GM23338 (cell line): Measurements from ENCODE around the gene ZNF143. TPM values are rescaled to one million over a fixed set of nuclear protein-coding genes. Genes with fewer than 3 reads are reported as not detected.
"Not testable (repeated sequence)": the region's sequence is repeated elsewhere in the genome, so short reads cannot be mapped to it uniquely, and the experiment has no call there.

Experiments used
- ATAC-seq: fragments of 200-7000 bp; cut with Tn5 transposase; 3 replicates; pipeline ENCODE4 v1.9.1; 2020
- DNase-seq: peaks from one replicate; pipeline ENCODE4 v3.0.0-alpha.2; 2015; ENCODE audit warnings: low spot score
- H2AFZ ChIP-seq: fragments of 200-600 bp; sonication (generic); 2 replicates; pipeline ENCODE4 v1.8.0; 2016; ENCODE audit warnings: antibody characterized with exemption, mild to moderate bottlenecking, moderate library complexity
- H3F3A ChIP-seq: fragments of 200-600 bp; sonication (generic); replicated peaks from 2 replicates; pipeline ENCODE4 v1.8.0; 2017; ENCODE audit warnings: antibody characterized with exemption, mixed run types, low read depth
- H3K27ac ChIP-seq: fragments of 200-600 bp; sonication (generic); 2 replicates; pipeline ENCODE4 v1.6.1; 2016; ENCODE audit warnings: low read depth
- H3K27me3 ChIP-seq: fragments of 200-600 bp; sonication (generic); 2 replicates; pipeline ENCODE4 v1.8.0; 2016; ENCODE audit warnings: mild to moderate bottlenecking, mixed run types, moderate library complexity; ENCODE audit not compliant: insufficient read depth
- H3K36me3 ChIP-seq: fragments of 200-600 bp; sonication (generic); 2 replicates; pipeline ENCODE4 v1.8.0; 2016; ENCODE audit warnings: mild to moderate bottlenecking; ENCODE audit not compliant: insufficient read depth
- H3K4me1 ChIP-seq: fragments of 200-600 bp; sonication (generic); 2 replicates; pipeline ENCODE4 v1.8.0; 2016; ENCODE audit warnings: mild to moderate bottlenecking, moderate library complexity; ENCODE audit not compliant: insufficient read depth
- H3K4me2 ChIP-seq: fragments of 200-600 bp; sonication (generic); 2 replicates; pipeline ENCODE4 v1.7.1; 2017; ENCODE audit warnings: mixed run types
- H3K4me3 ChIP-seq: fragments of 200-600 bp; sonication (generic); 2 replicates; pipeline ENCODE4 v1.6.1; 2016; ENCODE audit warnings: mixed run types
- H3K79me2 ChIP-seq: fragments of 200-600 bp; sonication (generic); replicated peaks from 2 replicates; pipeline ENCODE4 v1.8.0; 2017; ENCODE audit warnings: mild to moderate bottlenecking; ENCODE audit not compliant: insufficient read depth
- H3K9me2 ChIP-seq: fragments of 200-600 bp; sonication (generic); 2 replicates; pipeline ENCODE4 v1.8.0; 2017; ENCODE audit not compliant: insufficient read depth
- H4K20me1 ChIP-seq: fragments of 200-600 bp; sonication (generic); replicated peaks from 2 replicates; pipeline ENCODE4 v1.8.0; 2017; ENCODE audit warnings: mild to moderate bottlenecking; ENCODE audit not compliant: insufficient read depth
- H3K27ac Mint-ChIP-seq: 2 replicates; pipeline ENCODE4 v1.8.0; 2020; ENCODE audit warnings: inconsistent platforms, mild to moderate bottlenecking, moderate library complexity, mixed read lengths
- H3K27me3 Mint-ChIP-seq: 3 replicates; pipeline ENCODE4 v1.8.0; 2022; ENCODE audit warnings: low read depth, mild to moderate bottlenecking, moderate library complexity, mixed read lengths, inconsistent platforms; ENCODE audit not compliant: insufficient read depth, poor library complexity
- H3K36me3 Mint-ChIP-seq: 3 replicates; pipeline ENCODE4 v1.8.0; 2021; ENCODE audit warnings: low read depth, mild to moderate bottlenecking, inconsistent platforms, moderate library complexity, mixed read lengths
- H3K4me1 Mint-ChIP-seq: 3 replicates; pipeline ENCODE4 v1.8.0; 2020; ENCODE audit warnings: mild to moderate bottlenecking, inconsistent platforms, mixed read lengths
- H3K4me3 Mint-ChIP-seq: 3 replicates; pipeline ENCODE4 v1.8.0; 2021; ENCODE audit warnings: moderate library complexity, mild to moderate bottlenecking, inconsistent platforms, mixed read lengths
- H3K9me3 Mint-ChIP-seq: 3 replicates; pipeline ENCODE4 v1.8.0; 2020; ENCODE audit warnings: moderate library complexity, mild to moderate bottlenecking, inconsistent platforms, mixed read lengths
- CREB1 ChIP-seq: fragments of 250-450 bp; sonication (Bioruptor Pico); IDR thresholded peaks from 2 replicates; pipeline ENCODE4 v1.5.0; 2020; ENCODE audit warnings: low read depth, mild to moderate bottlenecking, moderate library complexity
- ETS1 ChIP-seq: IDR thresholded peaks from 2 replicates; pipeline ENCODE4 v1.6.1; 2016; ENCODE audit warnings: antibody characterized with exemption
- EZH2 ChIP-seq: fragments of 200-600 bp; sonication (generic); IDR thresholded peaks from one replicate; pipeline ENCODE4 v1.8.0; 2017; ENCODE audit warnings: antibody characterized with exemption, mild to moderate bottlenecking, low read depth; ENCODE audit not compliant: unreplicated experiment
- NANOG ChIP-seq: IDR thresholded peaks from 2 replicates; pipeline ENCODE4 v1.6.1; 2016; ENCODE audit warnings: antibody characterized with exemption, borderline replicate concordance
- POLR2AphosphoS5 ChIP-seq: IDR thresholded peaks from 2 replicates; pipeline ENCODE4 v1.6.1; 2016; ENCODE audit warnings: antibody characterized with exemption, low read depth
- STAT1 ChIP-seq: IDR thresholded peaks from one replicate; pipeline ENCODE4 v1.6.1; 2016; ENCODE audit warnings: antibody characterized with exemption; ENCODE audit not compliant: unreplicated experiment
- ZNF331 ChIP-seq: fragments of 250-450 bp; sonication (Bioruptor Pico); IDR thresholded peaks from 2 replicates; pipeline ENCODE4 v1.5.0; 2020; ENCODE audit warnings: low read depth, mild to moderate bottlenecking, moderate library complexity
- ZNF462 ChIP-seq: fragments of 250-450 bp; sonication (Bioruptor Pico); IDR thresholded peaks from 2 replicates; pipeline ENCODE4 v1.5.0; 2020; ENCODE audit warnings: mild to moderate bottlenecking, moderate library complexity
- polyA plus RNA-seq: library from polyadenylated mRNA; unstranded; fragments of >200 nt; fragmentation: Nextera tagmentation; extraction: Ambion mirVana; gene quantifications from 2 replicates; pipeline ENCODE4 v1.2.1, GENCODE V29; 2016
- total RNA-seq: library from RNA; depleted of rRNA; stranded (reverse); fragments of >200 nt; shearing (Covaris generic); gene quantifications from 2 replicates; pipeline ENCODE4 v1.2.3, GENCODE V29; 2014

Gene ZNF143
- total and polyA plus RNA-seq, 2 experiments from 2014 or later = 33.5 to 44.2 TPM

- H3K27ac ChIP-seq = no peak overlapping the region
- TF ChIP-seq EZH2 (no peak), ETS1 (no peak), CREB1 (CRISPR knock-in tag) (no peak), STAT1 (no peak), ZNF462 (no peak), ZNF331 (CRISPR knock-in tag) (no peak), POLR2AphosphoS5 (no peak), NANOG (no peak)
- H2AFZ ChIP-seq = no peak overlapping the region
- no peaks in the 10 kb centered on the region for H3K9me2 ChIP-seq
- Mint-ChIP-seq H3K27ac (no peak overlapping the region), H3K9me3 (peaks cover 5% of the 10 kb centered on the region; the same call in 1 of the 3 replicates), H3K4me3 (no peak overlapping the region), H3K4me1 (peaks cover 15% of the 10 kb centered on the region), H3K27me3 (no peaks in the 10 kb centered on the region), H3K36me3 (peaks cover 62% of the 10 kb centered on the region)
- H3K36me3 ChIP-seq = peaks cover 45% of the 10 kb centered on the region
- no peak for DNase-seq
- no peaks in the 10 kb centered on the region for H3K79me2 ChIP-seq
- no peak for ATAC-seq
- no peaks in the 10 kb centered on the region for H4K20me1 ChIP-seq
- H3K4me1 ChIP-seq = peaks cover 8% of the 10 kb centered on the region
- H3K27me3 ChIP-seq = no peaks in the 10 kb centered on the region
- H3F3A ChIP-seq = 0 out of 2 replicates have a peak, but pooled peaks cover 8% of the 10 kb centered on the region
- no peak overlapping the region for H3K4me3 ChIP-seq
- H3K4me2 ChIP-seq = no peak overlapping the region
Observed at GRCh38 chr11:9512370-9513019, 51.7 kb downstream of the ZNF143 start.

DNA sequence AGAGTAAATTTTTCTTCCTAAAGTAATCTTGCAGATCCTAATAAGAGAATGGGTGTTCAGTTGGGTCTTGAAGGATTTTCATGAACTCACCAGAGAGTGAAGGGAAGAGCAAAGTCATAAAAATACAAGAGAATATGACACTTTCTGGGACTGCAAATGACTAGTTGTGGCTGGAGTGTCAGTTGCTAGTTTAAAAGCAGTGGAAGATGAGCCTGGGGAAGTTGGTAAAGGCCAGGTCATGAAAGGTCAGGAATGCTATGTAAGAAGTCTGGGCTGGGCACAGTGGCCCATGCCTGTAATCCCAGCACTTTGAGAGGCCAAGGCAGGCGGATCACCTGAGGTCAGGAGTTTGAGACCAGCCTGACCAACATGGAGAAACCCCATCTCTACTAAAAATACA is 53.8 kb downstream of the ZNF143 start:
- peaks cover 59% of the 10 kb centered on the region for H3K36me3 Mint-ChIP-seq
- ATAC-seq = not testable (repeated sequence)
- peaks cover 41% of the 10 kb centered on the region for H3K36me3 ChIP-seq

More for the DNA sequence above, 53.8 kb downstream of the ZNF143 start:
- not testable (repeated sequence) for H3K4me2 ChIP-seq, DNase-seq, H3K27me3 ChIP-seq, H3K9me2 ChIP-seq, H2AFZ ChIP-seq, H3K4me3 Mint-ChIP-seq, H3K27me3 Mint-ChIP-seq, H4K20me1 ChIP-seq, H3K9me3 Mint-ChIP-seq, H3F3A ChIP-seq, H3K4me3 ChIP-seq, H3K27ac Mint-ChIP-seq, H3K79me2 ChIP-seq
- peaks cover 12% of the 10 kb centered on the region for H3K4me1 ChIP-seq
- H3K4me1 Mint-ChIP-seq = peaks cover 15% of the 10 kb centered on the region
- H3K27ac ChIP-seq = peak overlapping the region; percentile 18; the same call in 1 of the 2 replicates
